ENCODE results near the gene PNPO. TPM values are rescaled to one million over a fixed set of nuclear protein-coding genes. Genes with fewer than 3 reads are reported as not detected.

The PNPO gene
- total and polyA plus RNA-seq, 2 of the 13 experiments (the other 11 are each of a cell fraction or from before 2014, with no cell fraction given) = 47.9 to 63.3 TPM

GRCh38 chr17:47941246-47942095, at the start of gene PNPO (continued):
- TF ChIP-seq, protein P1, sequence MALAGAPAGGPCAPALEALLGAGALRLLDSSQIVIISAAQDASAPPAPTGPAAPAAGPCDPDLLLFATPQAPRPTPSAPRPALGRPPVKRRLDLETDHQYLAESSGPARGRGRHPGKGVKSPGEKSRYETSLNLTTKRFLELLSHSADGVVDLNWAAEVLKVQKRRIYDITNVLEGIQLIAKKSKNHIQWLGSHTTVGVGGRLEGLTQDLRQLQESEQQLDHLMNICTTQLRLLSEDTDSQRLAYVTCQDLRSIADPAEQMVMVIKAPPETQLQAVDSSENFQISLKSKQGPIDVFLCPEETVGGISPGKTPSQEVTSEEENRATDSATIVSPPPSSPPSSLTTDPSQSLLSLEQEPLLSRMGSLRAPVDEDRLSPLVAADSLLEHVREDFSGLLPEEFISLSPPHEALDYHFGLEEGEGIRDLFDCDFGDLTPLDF (CRISPR knock-in tag; IDR thresholded peaks at IDR 0.05) = peak; percentile 75
- peak; percentile 96 for TF ChIP-seq ZNF256 (CRISPR knock-in tag; conservative IDR thresholded peaks at IDR 0.05)
- TF ChIP-seq, protein P2, sequence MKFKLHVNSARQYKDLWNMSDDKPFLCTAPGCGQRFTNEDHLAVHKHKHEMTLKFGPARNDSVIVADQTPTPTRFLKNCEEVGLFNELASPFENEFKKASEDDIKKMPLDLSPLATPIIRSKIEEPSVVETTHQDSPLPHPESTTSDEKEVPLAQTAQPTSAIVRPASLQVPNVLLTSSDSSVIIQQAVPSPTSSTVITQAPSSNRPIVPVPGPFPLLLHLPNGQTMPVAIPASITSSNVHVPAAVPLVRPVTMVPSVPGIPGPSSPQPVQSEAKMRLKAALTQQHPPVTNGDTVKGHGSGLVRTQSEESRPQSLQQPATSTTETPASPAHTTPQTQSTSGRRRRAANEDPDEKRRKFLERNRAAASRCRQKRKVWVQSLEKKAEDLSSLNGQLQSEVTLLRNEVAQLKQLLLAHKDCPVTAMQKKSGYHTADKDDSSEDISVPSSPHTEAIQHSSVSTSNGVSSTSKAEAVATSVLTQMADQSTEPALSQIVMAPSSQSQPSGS (CRISPR knock-in tag; IDR thresholded peaks at IDR 0.05) = peak; percentile 86
- TF ChIP-seq, protein P3, sequence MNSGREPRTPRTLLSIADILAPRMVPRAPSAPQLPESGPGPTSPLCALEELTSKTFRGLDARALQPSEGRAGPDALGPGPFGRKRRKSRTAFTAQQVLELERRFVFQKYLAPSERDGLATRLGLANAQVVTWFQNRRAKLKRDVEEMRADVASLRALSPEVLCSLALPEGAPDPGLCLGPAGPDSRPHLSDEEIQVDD (CRISPR knock-in tag; IDR thresholded peaks at IDR 0.05; ENCODE audit: borderline replicate concordance) = peak; percentile 83; the same call in 1 of the 2 replicates
- TF ChIP-seq POLR2G (IDR thresholded peaks at IDR 0.05; ENCODE audit: low read depth, low read length) = peak; percentile 90
- peak; percentile 32; the same call in 1 of the 2 replicates for TF ChIP-seq FOSL2 (CRISPR knock-in tag; IDR thresholded peaks at IDR 0.05)
- peak; percentile 86; the same call in 1 of the 2 replicates for TF ChIP-seq TP53 (CRISPR knock-in tag; conservative IDR thresholded peaks at IDR 0.05)
- TF ChIP-seq, protein P4, sequence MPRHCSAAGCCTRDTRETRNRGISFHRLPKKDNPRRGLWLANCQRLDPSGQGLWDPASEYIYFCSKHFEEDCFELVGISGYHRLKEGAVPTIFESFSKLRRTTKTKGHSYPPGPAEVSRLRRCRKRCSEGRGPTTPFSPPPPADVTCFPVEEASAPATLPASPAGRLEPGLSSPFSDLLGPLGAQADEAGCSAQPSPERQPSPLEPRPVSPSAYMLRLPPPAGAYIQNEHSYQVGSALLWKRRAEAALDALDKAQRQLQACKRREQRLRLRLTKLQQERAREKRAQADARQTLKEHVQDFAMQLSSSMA (CRISPR knock-in tag; IDR thresholded peaks at IDR 0.05) = no peak
- peak; percentile 79 for TF ChIP-seq KLF12 (CRISPR knock-in tag; IDR thresholded peaks at IDR 0.05; ENCODE audit: borderline replicate concordance)
- TF ChIP-seq ZFP91 (CRISPR knock-in tag; IDR thresholded peaks at IDR 0.05; ENCODE audit: borderline replicate concordance) = peak; percentile 99
- TF ChIP-seq, protein P5, sequence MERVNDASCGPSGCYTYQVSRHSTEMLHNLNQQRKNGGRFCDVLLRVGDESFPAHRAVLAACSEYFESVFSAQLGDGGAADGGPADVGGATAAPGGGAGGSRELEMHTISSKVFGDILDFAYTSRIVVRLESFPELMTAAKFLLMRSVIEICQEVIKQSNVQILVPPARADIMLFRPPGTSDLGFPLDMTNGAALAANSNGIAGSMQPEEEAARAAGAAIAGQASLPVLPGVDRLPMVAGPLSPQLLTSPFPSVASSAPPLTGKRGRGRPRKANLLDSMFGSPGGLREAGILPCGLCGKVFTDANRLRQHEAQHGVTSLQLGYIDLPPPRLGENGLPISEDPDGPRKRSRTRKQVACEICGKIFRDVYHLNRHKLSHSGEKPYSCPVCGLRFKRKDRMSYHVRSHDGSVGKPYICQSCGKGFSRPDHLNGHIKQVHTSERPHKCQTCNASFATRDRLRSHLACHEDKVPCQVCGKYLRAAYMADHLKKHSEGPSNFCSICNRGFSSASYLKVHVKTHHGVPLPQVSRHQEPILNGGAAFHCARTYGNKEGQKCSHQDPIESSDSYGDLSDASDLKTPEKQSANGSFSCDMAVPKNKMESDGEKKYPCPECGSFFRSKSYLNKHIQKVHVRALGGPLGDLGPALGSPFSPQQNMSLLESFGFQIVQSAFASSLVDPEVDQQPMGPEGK (CRISPR knock-in tag; IDR thresholded peaks at IDR 0.05) = peak; percentile 83
- TF ChIP-seq KLF15 (CRISPR knock-in tag; IDR thresholded peaks at IDR 0.05; ENCODE audit: borderline replicate concordance) = peak; percentile 75; the same call in 1 of the 2 replicates
- peak; percentile 57; the same call in 1 of the 2 replicates for TF ChIP-seq CEBPB (IDR thresholded peaks at IDR 0.05; ENCODE audit: borderline replicate concordance, low read depth, low read length)
- TF ChIP-seq SP4 (CRISPR knock-in tag; IDR thresholded peaks at IDR 0.05) = peak; percentile 85
- TF ChIP-seq, protein P6, sequence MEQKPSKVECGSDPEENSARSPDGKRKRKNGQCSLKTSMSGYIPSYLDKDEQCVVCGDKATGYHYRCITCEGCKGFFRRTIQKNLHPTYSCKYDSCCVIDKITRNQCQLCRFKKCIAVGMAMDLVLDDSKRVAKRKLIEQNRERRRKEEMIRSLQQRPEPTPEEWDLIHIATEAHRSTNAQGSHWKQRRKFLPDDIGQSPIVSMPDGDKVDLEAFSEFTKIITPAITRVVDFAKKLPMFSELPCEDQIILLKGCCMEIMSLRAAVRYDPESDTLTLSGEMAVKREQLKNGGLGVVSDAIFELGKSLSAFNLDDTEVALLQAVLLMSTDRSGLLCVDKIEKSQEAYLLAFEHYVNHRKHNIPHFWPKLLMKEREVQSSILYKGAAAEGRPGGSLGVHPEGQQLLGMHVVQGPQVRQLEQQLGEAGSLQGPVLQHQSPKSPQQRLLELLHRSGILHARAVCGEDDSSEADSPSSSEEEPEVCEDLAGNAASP (CRISPR knock-in tag; IDR thresholded peaks at IDR 0.05; ENCODE audit: borderline replicate concordance) = peak; percentile 65; the same call in 1 of the 2 replicates
- TF ChIP-seq ETV6 (CRISPR knock-in tag; conservative IDR thresholded peaks at IDR 0.05) = peak; percentile 77; the same call in 1 of the 2 replicates
- TF ChIP-seq MXD1 (CRISPR knock-in tag; IDR thresholded peaks at IDR 0.05) = peak; percentile 91
- TF ChIP-seq ZNF382 (CRISPR knock-in tag; IDR thresholded peaks at IDR 0.05; ENCODE audit: borderline replicate concordance) = no peak
